Testis (tissue), 2 donors: ENCODE results near the gene SNX20.

Experiments used
- POLR2A ChIP-seq: fragments of 450-650 bp; IDR thresholded peaks from one replicate; pipeline ENCODE4 v1.6.1; 2017; ENCODE audit warnings: antibody characterized with exemption, mild to moderate bottlenecking, moderate library complexity
- TF ChIP-seq, protein P1 (sequence below), 3 experiments: fragments of 450-650 bp in 2 of 3; fragments of 200-600 bp in 1 of 3; sonication (generic) in 1 of 3; IDR thresholded peaks; one replicate each; pipeline ENCODE4 v1.5.1; 2016 to 2019; ENCODE audit warnings: antibody characterized with exemption in 3 of 3, mild to moderate bottlenecking in 2 of 3, moderate library complexity in 1 of 3

DNA sequence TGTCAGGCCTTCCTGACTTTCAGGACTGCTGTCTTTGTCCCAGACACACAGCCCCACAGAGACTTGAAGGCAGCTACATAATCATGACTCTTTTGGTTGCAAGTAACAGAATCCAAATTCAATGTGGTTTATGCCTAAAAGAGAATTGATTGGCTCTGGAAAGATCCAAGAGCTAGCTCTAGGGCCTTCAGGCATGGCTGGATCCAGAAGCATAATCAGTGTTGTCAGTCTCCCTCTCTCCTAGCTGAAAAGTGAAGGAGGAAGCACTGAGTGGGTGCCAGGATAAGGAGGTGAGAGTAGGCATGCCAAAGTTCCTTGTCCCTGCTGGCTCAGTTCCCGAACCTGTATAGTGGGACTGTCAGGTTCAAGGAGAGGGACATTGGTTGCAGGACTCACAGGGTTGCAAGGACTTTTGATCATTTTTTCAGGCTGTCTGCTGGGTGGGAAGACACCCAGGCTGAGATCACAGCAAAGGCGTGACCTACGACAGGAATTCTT, 25.5 kb downstream of the SNX20 start:
- TF ChIP-seq, protein P1, sequence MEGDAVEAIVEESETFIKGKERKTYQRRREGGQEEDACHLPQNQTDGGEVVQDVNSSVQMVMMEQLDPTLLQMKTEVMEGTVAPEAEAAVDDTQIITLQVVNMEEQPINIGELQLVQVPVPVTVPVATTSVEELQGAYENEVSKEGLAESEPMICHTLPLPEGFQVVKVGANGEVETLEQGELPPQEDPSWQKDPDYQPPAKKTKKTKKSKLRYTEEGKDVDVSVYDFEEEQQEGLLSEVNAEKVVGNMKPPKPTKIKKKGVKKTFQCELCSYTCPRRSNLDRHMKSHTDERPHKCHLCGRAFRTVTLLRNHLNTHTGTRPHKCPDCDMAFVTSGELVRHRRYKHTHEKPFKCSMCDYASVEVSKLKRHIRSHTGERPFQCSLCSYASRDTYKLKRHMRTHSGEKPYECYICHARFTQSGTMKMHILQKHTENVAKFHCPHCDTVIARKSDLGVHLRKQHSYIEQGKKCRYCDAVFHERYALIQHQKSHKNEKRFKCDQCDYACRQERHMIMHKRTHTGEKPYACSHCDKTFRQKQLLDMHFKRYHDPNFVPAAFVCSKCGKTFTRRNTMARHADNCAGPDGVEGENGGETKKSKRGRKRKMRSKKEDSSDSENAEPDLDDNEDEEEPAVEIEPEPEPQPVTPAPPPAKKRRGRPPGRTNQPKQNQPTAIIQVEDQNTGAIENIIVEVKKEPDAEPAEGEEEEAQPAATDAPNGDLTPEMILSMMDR (IDR thresholded peaks at IDR 0.05) = no peak
- TF ChIP-seq POLR2A = no peak
